NCI-H128 (cell line): ENCODE data around the gene SOWAHD.
"Not testable (repeated sequence)": the region's sequence is repeated elsewhere in the genome, so short reads cannot be mapped to it uniquely, and the experiment has no call there.

Experiments used
- DNase-seq: peaks from one replicate; lab custom pipeline; 2025; ENCODE audit not compliant: unreplicated experiment; lab: John Stamatoyannopoulos, UW

Gene SOWAHD

GRCh38 chrX:119757979-119758730 lies at the start of gene SOWAHD:
TSS of gene SOWAHD (plus strand) at chrX:119758588. CDS start at chrX:119758668, 80 bp downstream.
- no peak for DNase-seq

DNA sequence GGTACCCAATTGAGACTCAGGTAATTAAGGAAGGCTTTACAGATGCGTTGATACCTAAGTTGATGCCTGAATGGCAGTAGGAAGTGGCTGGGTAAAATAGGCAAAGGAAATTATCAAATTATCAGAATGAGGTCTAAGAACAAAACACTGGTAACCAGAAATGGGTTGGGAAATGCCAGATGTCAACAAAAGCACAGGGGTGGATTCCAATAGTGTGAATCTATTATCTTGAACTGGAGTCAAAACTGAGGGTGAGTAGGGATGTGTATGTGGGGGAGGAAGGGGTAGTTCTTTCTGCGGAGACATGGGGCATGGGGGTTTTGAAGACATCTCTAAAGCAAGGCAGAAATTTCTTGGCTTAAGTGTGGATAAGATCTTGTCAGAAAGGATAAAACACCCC lies 49.5 kb upstream of the SOWAHD start:
- no peak for DNase-seq

GRCh38 chrX:119709630-119710029 lies 48.8 kb upstream of the SOWAHD start:
- DNase-seq = no peak

- DNase-seq = no peak
Measured at GRCh38 chrX:119721487-119721886, 36.9 kb upstream of the SOWAHD start.

- no peak for DNase-seq
Measured at GRCh38 chrX:119721926-119722325, 36.5 kb upstream of the SOWAHD start.

DNA sequence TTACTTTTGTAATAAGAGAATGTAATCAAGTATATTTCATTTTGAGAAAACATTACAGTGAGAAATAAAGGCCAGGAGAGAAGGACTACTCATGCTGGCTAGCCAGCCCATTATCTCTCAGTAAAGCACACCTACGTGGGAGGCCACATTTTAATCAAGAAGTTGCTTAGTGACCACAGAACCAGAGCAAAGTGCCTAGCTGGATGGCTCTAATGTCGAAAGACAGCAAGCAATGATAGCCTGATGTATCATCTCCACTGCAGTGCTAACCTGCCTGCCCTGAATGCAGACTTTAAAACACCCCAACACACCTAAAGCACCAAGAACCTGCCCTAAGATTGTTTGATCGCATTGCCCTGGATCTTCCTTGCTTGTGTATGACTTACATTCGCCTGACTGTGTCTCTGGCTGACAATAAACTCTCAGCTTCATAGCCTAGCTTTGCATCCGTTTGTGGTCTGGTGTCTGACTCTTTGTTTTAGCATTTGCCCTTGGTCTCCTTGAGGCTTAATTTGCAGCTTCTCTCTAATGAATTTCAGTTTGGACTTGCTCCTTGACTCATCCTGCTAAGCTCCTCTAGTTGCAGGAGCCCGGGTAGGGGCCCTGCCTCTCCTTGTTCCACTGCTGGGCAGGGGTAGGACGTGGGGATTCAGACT lies 31.4 kb upstream of the SOWAHD start:
- no peak for DNase-seq

DNA sequence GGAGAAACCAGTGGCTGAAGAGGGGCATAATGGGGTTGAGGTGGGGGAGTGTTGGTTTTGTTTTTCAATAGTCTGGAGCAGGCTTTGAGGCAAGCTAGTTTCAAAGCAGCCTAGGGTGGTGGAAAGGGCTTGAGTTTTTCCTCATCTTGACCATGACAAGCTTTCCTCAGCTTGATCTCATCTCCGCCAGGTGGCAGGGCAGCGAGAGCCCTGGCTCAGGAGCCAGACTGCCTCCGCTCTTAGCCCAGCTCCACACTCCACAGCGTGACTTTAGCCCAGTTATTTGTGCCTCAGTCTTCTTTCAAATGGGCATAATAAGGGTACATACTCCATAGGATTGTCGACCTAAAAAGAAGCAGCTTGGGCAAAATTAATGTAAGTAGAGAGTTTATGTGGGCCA lies 29.9 kb upstream of the SOWAHD start:
- DNase-seq = no peak

- DNase-seq = peak; percentile 31
Measured at GRCh38 chrX:119729408-119730201, 28.8 kb upstream of the SOWAHD start.

- no peak for DNase-seq
Measured at GRCh38 chrX:119734897-119735339, 23.5 kb upstream of the SOWAHD start.

DNA sequence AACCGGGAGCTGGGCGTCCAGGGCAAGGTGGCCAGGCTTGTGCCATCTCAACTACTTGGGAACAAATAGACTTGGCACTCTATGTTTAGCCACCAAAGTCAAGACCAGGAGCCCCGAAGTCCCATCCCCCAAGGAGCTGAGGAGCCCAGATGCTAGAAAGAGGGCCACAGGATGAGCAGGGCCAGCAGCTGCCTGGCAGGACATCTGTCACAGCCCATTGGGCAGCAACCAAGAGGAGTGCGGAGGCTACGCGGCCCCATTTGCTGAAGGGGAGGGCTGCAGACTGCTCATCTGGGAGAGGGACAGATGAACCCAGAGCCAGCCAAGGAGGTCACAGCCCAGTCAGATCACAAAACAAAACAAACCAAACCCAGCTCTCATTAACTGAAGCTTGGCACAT lies 22.9 kb upstream of the SOWAHD start:
- no peak for DNase-seq

DNA sequence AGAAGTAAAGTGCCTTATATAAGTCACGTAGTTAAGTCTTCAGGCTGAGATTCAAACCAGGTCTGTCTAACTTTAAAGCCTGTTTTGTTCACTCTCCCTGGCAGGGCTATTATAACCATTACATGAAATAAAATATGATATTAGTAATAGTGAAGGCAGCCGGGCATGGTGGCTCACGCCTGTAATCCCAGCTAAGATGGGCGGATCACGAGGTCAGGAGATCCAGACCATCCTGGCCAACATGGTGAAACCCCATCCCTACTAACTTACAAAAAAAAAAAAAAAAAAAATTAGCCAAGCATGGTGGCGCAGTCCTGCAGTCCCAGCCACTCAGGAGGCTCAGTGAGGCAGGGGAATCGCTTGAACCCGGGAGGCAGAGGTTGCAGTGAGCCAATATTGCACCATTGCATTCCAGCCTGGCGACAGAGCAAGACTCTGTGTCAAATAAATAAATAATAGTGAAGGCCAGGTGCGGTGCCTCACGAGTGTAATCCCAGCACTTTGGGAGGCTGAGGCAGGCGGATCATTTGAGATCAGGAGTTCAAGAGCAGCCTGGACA lies 22.1 kb upstream of the SOWAHD start:
- no peak for DNase-seq

- DNase-seq = no peak
Measured at GRCh38 chrX:119738742-119739141, 19.6 kb upstream of the SOWAHD start.

GRCh38 chrX:119745283-119745848 lies 13.0 kb upstream of the SOWAHD start:
- no peak for DNase-seq

DNA sequence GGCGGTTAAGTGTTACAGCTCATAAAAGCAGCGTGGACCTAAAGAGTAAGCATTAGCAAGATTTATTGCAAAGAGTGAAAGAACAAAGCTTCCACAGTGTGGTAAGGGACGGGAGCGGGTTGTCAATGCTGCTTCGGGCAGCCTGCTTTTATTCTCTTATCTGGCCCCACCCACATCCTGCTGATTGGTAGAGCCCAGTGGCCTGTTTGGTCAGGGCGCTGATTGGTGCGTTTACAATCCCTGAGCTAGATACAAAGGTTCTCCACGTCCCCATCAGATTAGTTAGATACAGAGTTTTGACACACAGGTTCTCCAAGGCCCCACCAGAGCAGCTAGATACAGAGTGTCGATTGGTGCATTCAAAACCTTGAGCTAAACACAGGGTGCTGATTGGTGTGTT lies 8.3 kb upstream of the SOWAHD start:
- not testable (repeated sequence) for DNase-seq

DNA sequence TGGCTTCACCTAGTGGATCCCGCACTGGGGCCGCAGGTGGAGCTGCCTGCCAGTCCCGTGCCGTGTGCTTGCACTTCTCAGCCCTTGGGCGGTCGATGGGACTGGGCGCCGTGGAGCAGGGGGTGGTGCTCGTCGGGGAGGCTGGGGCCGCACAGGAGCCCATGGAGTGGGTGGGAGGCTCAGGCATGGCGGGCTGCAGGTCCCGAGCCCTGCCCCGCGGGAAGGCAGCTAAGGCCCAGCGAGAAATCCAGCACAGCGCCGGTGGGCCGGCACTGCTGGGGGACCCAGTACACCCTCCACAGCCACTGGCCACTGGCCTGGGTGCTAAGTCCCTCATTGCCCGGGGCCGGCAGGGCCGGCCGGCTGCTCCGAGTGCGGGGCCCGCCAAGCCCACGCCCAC lies 7.6 kb upstream of the SOWAHD start:
- not testable (repeated sequence) for DNase-seq

DNA sequence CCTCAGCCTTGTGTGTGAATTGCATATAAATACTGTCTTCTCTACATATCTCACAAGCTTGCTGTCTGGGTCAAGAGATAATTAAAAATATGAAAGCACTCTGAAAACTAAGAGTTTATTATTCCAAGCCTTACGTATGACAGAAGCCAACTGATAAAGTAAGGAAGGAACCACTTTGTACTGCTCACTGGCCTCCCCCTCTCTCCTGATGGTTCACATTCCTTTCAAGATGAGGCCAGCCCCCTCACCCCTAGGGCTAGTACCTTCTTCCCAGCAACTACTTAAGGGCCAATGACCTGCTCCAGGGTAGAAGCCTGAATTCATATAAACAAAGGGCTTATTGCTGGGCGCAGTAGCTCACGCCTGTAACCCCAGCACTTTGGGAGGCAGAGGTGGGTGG lies 5.4 kb upstream of the SOWAHD start:
- no peak for DNase-seq

- DNase-seq = no peak
Measured at GRCh38 chrX:119753639-119754257, 4.6 kb upstream of the SOWAHD start.

DNA sequence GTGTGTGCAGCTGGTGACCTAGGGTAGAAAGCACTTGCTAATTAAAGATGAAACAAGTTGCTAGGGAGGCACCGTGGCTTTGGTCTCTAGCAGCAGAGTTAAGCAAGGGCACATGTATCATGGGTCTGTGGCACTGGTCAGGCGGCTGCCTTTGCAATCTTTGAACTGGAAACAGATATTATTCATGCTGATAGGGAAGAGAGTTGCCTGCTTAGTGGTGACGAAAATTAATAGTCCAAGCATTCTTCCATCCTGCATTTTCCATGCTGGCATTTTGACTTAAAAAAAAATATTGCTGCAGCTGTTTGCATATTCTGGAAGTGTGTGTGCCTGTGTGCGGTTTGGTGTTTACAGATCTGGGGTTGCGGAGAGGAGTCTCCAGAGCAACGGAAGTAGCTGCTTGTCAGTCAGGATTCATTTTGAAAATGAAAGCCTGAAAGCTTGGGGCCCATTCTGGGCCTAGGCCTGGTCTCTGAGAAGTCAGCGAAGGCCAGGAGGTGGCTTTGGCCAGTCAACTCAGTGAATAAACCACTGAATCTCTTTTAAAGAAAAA lies 2.3 kb upstream of the SOWAHD start:
- no peak for DNase-seq

GRCh38 chrX:119756926-119757635 lies 1.3 kb upstream of the SOWAHD start:
- DNase-seq = no peak

DNA sequence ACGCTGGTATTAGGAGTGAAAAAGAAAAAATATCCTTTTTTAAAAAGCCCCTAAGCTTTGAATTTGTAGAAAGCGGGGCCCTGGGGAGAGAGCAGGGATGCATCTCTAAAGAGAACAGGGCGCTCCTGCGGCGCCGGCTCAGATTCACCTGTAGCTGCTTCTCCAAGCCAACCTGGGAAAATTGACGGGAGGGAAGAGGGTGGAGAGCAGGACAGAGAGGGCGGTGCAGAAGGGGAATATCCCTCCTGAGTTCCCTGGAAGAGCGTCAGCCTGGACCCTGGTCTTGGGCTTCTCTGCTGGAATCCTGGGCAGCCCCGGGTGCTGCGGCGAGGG lies 776 bp upstream of the SOWAHD start:
- no peak for DNase-seq
